ENCODE measurements around the gene KIAA0232.
"Not testable (repeated sequence)": the region's sequence is repeated elsewhere in the genome, so short reads cannot be mapped to it uniquely, and the experiment has no call there.

KIAA0232 gene

GRCh38 chr4:6773616-6774540 lies 8.6 kb upstream of the KIAA0232 start:
- no peak for DNase-seq (ENCODE audit: low spot score)

GRCh38 chr4:6775746-6776145 lies 6.8 kb upstream of the KIAA0232 start:
- no peak for DNase-seq (ENCODE audit: low spot score)

GRCh38 chr4:6776920-6777635 lies 5.4 kb upstream of the KIAA0232 start:
- DNase-seq (ENCODE audit: low spot score): no peak

- no peak for DNase-seq (ENCODE audit: low spot score)
These were observed 4.8 kb upstream of the KIAA0232 start for GRCh38 chr4:6777636-6778281.

GRCh38 chr4:6778435-6778834 lies 4.1 kb upstream of the KIAA0232 start:
- DNase-seq (ENCODE audit: low spot score): no peak

- peak; percentile 70 for DNase-seq (ENCODE audit: low spot score)
These were observed 2.6 kb upstream of the KIAA0232 start for GRCh38 chr4:6779667-6780565.

GRCh38 chr4:6781113-6781512 lies 1.4 kb upstream of the KIAA0232 start:
- no peak for DNase-seq (ENCODE audit: low spot score)

- no peak for DNase-seq (ENCODE audit: low spot score)
These were observed 966 bp upstream of the KIAA0232 start for GRCh38 chr4:6781561-6781960.

- no peak for DNase-seq (ENCODE audit: low spot score)
These were observed 251 bp downstream of the KIAA0232 start for GRCh38 chr4:6782846-6783110.

GRCh38 chr4:6783111-6783981 lies 819 bp downstream of the KIAA0232 start:
- DNase-seq (ENCODE audit: low spot score): peak; percentile 99

GRCh38 chr4:6785572-6785925 lies 3.0 kb downstream of the KIAA0232 start:
- no peak for DNase-seq (ENCODE audit: low spot score)

GRCh38 chr4:6788123-6788522 lies 5.6 kb downstream of the KIAA0232 start:
- no peak for DNase-seq (ENCODE audit: low spot score)

GRCh38 chr4:6791245-6791644 lies 8.7 kb downstream of the KIAA0232 start:
- DNase-seq (ENCODE audit: low spot score): not testable (repeated sequence)

GRCh38 chr4:6791796-6792195 lies 9.3 kb downstream of the KIAA0232 start:
- not testable (repeated sequence) for DNase-seq (ENCODE audit: low spot score)

GRCh38 chr4:6794189-6794588 lies 11.7 kb downstream of the KIAA0232 start:
- no peak for DNase-seq (ENCODE audit: low spot score)

- no peak for DNase-seq (ENCODE audit: low spot score)
These were observed 13.3 kb downstream of the KIAA0232 start for GRCh38 chr4:6795821-6796220.

- DNase-seq (ENCODE audit: low spot score): not testable (repeated sequence)
These were observed 14.8 kb downstream of the KIAA0232 start for GRCh38 chr4:6797368-6797767.

- no peak for DNase-seq (ENCODE audit: low spot score)
These were observed 16.6 kb downstream of the KIAA0232 start for GRCh38 chr4:6799091-6799490.

GRCh38 chr4:6802025-6802424 lies 19.5 kb downstream of the KIAA0232 start:
- DNase-seq (ENCODE audit: low spot score): no peak

- no peak for DNase-seq (ENCODE audit: low spot score)
These were observed 20.1 kb downstream of the KIAA0232 start for GRCh38 chr4:6802626-6803025.

GRCh38 chr4:6803246-6803645 lies 20.7 kb downstream of the KIAA0232 start:
- DNase-seq (ENCODE audit: low spot score): no peak
